Left lung (tissue), 10 donors: ENCODE measurements around the gene MEGF8. TPM values are rescaled to one million over a fixed set of nuclear protein-coding genes. Genes with fewer than 3 reads are reported as not detected.

Experiments used
- ATAC-seq: fragments of 200-7000 bp; cut with Tn5 transposase; one replicate; pipeline ENCODE4 v1.9.1; 2020; ENCODE audit warnings: moderate library complexity
- DNase-seq, 4 donors: peaks; one replicate each; pipeline ENCODE4 v3.0.0-alpha.2; 2013 to 2020
- H3K27ac ChIP-seq, 2 donors: fragments of 200-600 bp; sonication (generic) in 1 of 2; one replicate each; pipeline versions ENCODE4 v1.5.0 to v1.8.0; 2020 to 2021
- H3K27me3 ChIP-seq, 2 donors: fragments of 200-600 bp; sonication (generic) in 1 of 2; one replicate each; pipeline versions ENCODE4 v1.5.0 to v1.8.0; 2020 to 2021
- H3K36me3 ChIP-seq, 2 donors: fragments of 200-600 bp; sonication (generic) in 1 of 2; one replicate each; pipeline versions ENCODE4 v1.5.0 to v1.8.0; 2020 to 2021
- H3K4me1 ChIP-seq, 2 donors: fragments of 200-600 bp; one replicate each; pipeline ENCODE4 v1.8.0; 2021
- H3K4me3 ChIP-seq, 2 donors: fragments of 200-600 bp; sonication (generic) in 1 of 2; one replicate each; pipeline versions ENCODE4 v1.5.0 to v1.8.0; 2020 to 2021; ENCODE audit warnings: mild to moderate bottlenecking in 1 of 2
- H3K9me3 ChIP-seq, 2 donors: fragments of 200-600 bp; sonication (generic) in 1 of 2; one replicate each; pipeline versions ENCODE4 v1.5.0 to v1.8.0; 2020 to 2021
- intact Hi-C, 2 donors: fragments of 100-400 bp; cut with DNase I; formaldehyde crosslinking; loops; one replicate each; pipeline versions ENCODE4 v1.11.2 to v1.14.2; 2022
- polyA plus RNA-seq, 6 donors: library from polyadenylated mRNA; unstranded; fragments of 120-200 nt; gene quantifications; one replicate each; pipeline ENCODE4 v1.2.1, GENCODE V29; 2013; ENCODE audit not compliant: insufficient read length in 6 of 6
- total RNA-seq, 2 donors: library from RNA; stranded (reverse); fragmentation: NEBNext Ultra II Directional; extraction: Animal tissue kit (Norgen Biotek cat#: 25700); gene quantifications; one replicate each; pipeline ENCODE4 v1.2.1, GENCODE V29; 2021
- TF ChIP-seq, protein P1 (sequence below), 2 donors: fragments of 200-600 bp; sonication (generic) in 1 of 2; IDR thresholded peaks; one replicate each; pipeline versions ENCODE4 v1.5.0 to v1.8.0; 2021; ENCODE audit warnings: antibody characterized with exemption in 2 of 2
- donor health status: DM: no; HTN: yes; CAD: no.
- donor health status: DM: no; HTN: no; CAD: no.

MEGF8 gene
- total and polyA plus RNA-seq, 8 donors: 15.7 to 38.9 (median 34.8) TPM

DNA sequence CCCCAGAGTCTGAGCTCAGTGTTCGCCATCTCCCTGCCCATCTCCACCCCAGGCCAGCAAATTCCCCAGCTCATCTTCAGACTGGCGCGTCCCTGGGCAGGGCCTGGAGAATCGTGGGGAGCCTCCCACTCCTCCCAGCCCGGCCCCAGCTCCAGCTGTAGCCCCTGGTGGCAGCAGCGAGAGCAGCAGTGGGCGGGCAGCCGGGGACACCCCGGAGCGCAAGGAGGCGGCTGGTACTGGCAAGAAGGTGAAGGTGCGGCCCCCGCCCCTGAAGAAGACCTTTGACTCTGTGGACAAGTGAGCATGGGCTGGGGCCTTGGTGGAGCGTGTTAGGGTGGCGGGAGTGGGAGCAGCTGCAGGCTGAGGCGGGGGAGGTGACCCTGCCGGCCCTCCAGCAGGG lies 31.9 kb upstream of the MEGF8 start:
- TF ChIP-seq, protein P1, sequence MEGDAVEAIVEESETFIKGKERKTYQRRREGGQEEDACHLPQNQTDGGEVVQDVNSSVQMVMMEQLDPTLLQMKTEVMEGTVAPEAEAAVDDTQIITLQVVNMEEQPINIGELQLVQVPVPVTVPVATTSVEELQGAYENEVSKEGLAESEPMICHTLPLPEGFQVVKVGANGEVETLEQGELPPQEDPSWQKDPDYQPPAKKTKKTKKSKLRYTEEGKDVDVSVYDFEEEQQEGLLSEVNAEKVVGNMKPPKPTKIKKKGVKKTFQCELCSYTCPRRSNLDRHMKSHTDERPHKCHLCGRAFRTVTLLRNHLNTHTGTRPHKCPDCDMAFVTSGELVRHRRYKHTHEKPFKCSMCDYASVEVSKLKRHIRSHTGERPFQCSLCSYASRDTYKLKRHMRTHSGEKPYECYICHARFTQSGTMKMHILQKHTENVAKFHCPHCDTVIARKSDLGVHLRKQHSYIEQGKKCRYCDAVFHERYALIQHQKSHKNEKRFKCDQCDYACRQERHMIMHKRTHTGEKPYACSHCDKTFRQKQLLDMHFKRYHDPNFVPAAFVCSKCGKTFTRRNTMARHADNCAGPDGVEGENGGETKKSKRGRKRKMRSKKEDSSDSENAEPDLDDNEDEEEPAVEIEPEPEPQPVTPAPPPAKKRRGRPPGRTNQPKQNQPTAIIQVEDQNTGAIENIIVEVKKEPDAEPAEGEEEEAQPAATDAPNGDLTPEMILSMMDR (IDR thresholded peaks at IDR 0.05): no peak
- intact Hi-C loops: no loop called here
- H3K27me3 ChIP-seq: no peaks in the 10 kb centered on the region
- DNase-seq (no peak), ATAC-seq (no peak)
- no peak overlapping the region for H3K4me3 ChIP-seq
- H3K9me3 ChIP-seq: no peaks in the 10 kb centered on the region
- H3K36me3 ChIP-seq: peaks cover 0 to 70% of the 10 kb centered on the region in 2 donors
- H3K4me1 ChIP-seq: no peaks in the 10 kb centered on the region
- H3K27ac ChIP-seq: no peak overlapping the region

DNA sequence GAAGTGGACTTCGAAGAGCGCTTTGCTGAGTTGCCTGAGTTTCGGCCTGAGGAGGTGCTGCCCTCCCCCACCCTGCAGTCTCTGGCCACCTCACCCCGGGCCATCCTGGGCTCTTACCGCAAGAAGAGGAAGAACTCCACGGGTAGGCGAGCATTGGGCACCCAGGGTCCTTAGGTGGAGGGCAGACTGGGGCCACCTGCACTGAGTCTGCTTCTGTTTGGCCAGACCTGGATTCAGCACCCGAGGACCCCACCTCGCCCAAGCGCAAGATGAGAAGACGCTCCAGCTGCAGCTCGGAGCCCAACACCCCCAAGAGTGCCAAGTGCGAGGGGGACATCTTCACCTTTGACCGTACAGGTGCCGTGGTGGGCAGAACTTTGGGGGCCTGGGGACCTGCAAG lies 31.5 kb upstream of the MEGF8 start:
- no peak for DNase-seq
- intact Hi-C loops: no loop called here
- H3K4me1 ChIP-seq: no peaks in the 10 kb centered on the region
- H3K27ac ChIP-seq: no peak overlapping the region
- TF ChIP-seq, protein P1 (IDR thresholded peaks at IDR 0.05): no peak
- ATAC-seq: no peak
- no peaks in the 10 kb centered on the region for H3K9me3 ChIP-seq
- H3K36me3 ChIP-seq: peaks cover 0 to 66% of the 10 kb centered on the region in 2 donors
- no peaks in the 10 kb centered on the region for H3K27me3 ChIP-seq
- H3K4me3 ChIP-seq: no peak overlapping the region

DNA sequence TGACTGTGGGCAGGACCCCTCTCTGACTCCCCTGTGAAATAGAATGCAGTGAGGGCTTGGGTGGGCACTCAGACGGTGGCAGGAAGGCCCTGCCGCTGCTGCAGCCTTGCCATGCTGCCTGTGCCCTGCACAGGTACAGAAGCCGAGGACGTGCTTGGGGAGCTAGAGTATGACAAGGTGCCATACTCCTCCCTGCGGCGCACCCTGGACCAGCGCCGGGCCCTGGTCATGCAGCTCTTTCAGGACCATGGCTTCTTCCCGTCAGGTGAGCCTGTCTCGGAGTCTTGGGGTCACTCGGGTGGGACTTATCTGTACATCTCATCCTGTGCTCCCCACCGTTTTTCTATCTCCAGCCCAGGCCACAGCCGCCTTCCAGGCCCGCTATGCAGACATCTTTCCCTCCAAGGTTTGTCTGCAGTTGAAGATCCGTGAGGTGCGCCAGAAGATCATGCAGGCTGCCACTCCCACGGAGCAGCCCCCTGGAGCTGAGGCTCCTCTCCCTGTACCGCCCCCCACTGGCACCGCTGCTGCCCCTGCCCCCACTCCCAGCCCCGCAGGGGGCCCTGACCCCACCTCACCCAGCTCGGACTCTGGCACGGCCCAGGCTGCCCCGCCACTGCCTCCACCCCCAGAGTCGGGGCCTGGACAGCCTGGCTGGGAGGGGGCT lies 30.8 kb upstream of the MEGF8 start:
- ATAC-seq (no peak), DNase-seq (peak in 1 of 4 donors; percentile 77)
- Histone ChIP-seq H3K4me3 (no peak overlapping the region), H3K4me1 (no peaks in the 10 kb centered on the region), H3K27me3 (no peaks in the 10 kb centered on the region), H3K36me3 (peaks cover 0 to 60% of the 10 kb centered on the region in 2 donors), H3K9me3 (no peaks in the 10 kb centered on the region), H3K27ac (no peak overlapping the region)
- TF ChIP-seq, protein P1 (IDR thresholded peaks at IDR 0.05): no peak
- intact Hi-C loops: no loop called here

DNA sequence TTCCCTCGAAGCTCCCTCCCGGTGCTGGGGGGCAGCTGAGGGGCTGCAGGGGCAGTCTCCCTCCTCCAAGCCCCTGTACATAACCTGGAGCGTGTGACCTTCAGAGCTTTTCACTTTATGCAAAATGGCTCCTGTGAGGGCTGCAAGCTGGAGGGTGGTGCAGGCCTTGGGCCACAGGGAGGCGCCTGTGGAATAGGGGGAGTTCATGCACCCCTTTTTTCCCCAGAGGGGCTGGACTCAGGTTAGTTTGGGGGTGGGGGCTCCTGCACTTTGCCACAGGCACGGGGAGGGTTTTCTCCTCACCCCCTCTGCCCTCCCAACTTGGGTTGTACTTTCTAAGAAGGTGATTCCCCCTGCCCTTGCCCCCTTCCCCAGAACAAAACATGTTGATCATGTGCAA lies 30.1 kb upstream of the MEGF8 start:
- H3K4me1 ChIP-seq: no peaks in the 10 kb centered on the region
- no peaks in the 10 kb centered on the region for H3K9me3 ChIP-seq
- no peaks in the 10 kb centered on the region for H3K27me3 ChIP-seq
- H3K36me3 ChIP-seq: peaks cover 0 to 52% of the 10 kb centered on the region in 2 donors
- no peak overlapping the region for H3K4me3 ChIP-seq
- TF ChIP-seq, protein P1 (IDR thresholded peaks at IDR 0.05): no peak
- DNase-seq (peak in 1 of 4 donors; percentile 24), ATAC-seq (no peak)
- H3K27ac ChIP-seq: no peak overlapping the region
- intact Hi-C loops: no loop called here

DNA sequence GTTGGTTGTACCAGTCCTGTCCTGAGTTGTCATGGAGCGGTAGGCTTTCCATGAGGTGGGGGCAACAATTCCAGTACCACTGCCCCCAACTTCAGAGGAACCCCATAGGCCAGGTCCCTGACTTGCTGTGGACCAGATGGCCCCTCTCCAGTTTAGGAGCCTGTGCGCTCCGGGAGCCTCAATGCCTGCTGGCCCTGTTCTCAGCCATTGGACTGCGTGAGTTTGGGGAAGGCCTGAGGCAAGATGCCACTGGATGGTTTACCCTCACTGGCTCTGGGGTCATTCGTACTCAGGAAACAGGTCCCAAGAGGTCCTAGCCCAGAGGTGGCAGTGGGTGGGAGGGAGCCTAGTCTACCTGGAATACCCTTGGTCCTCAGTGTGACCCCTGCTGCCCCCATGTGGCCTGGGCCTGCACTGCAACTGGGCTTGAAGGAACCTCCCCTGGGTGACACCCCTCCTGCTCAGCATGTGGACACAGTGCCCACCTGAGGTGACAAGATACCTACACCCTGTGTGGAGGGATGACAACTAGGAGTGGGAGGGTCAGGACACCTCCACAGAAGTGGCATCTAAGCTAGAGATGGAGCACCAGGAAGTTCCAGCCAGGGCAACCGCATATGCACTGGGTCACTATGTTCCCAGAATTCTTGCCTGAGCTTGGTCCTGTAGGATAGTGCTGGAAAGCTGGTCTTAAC lies 29.5 kb upstream of the MEGF8 start:
- Histone ChIP-seq H3K4me3 (no peak overlapping the region), H3K4me1 (no peaks in the 10 kb centered on the region), H3K36me3 (peaks cover 0 to 46% of the 10 kb centered on the region in 2 donors), H3K27me3 (no peaks in the 10 kb centered on the region), H3K27ac (no peak overlapping the region), H3K9me3 (no peaks in the 10 kb centered on the region)
- ATAC-seq (peak; percentile 90), DNase-seq (peak in 3 of 4 donors; percentile 74 to 95 (median 77))
- intact Hi-C loops: no loop called here
- TF ChIP-seq, protein P1 (IDR thresholded peaks at IDR 0.05): peak; percentile 87 to 93
